GM12873 (cell line): ENCODE results near the gene OR5M10.

ENCODE experiments used
- TF ChIP-seq, protein P1 (sequence below): IDR thresholded peaks from 2 replicates; pipeline ENCODE4 v1.5.1; 2012; ENCODE audit warnings: low read depth, mild to moderate bottlenecking, moderate library complexity, low read length, control low read depth; ENCODE audit not compliant: insufficient read depth; ENCODE audit errors: missing control alignments

Gene OR5M10

DNA sequence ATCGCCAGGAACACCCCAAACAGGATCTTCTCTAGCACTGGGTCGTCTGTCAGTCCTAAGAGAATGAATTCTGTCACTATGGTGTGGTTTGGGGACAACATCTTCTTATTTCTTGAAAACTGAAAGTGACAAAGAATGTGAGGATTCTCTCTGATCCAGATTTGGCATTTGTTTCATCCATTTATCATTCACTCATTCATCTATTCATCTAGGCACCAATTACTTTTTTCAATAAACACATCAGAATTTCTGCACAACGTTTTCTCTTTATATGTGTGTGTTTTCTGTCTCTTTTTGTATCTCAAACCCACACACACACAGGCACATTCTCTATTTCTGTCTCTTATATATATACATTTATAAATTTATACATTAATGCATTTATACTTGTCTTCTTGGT is at the start of gene OR5M10:
TSS of gene OR5M10 (minus strand) at position 101 of the 400 bp plus-strand sequence. CDS start at position 101, 0 bp downstream.
- TF ChIP-seq, protein P1, sequence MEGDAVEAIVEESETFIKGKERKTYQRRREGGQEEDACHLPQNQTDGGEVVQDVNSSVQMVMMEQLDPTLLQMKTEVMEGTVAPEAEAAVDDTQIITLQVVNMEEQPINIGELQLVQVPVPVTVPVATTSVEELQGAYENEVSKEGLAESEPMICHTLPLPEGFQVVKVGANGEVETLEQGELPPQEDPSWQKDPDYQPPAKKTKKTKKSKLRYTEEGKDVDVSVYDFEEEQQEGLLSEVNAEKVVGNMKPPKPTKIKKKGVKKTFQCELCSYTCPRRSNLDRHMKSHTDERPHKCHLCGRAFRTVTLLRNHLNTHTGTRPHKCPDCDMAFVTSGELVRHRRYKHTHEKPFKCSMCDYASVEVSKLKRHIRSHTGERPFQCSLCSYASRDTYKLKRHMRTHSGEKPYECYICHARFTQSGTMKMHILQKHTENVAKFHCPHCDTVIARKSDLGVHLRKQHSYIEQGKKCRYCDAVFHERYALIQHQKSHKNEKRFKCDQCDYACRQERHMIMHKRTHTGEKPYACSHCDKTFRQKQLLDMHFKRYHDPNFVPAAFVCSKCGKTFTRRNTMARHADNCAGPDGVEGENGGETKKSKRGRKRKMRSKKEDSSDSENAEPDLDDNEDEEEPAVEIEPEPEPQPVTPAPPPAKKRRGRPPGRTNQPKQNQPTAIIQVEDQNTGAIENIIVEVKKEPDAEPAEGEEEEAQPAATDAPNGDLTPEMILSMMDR = no peak

GRCh38 chr11:56625946-56626345 is 48.4 kb upstream of the OR5M10 start:
- TF ChIP-seq, protein P1 = no peak

- TF ChIP-seq, protein P1 = peak; percentile 24
Observed at GRCh38 chr11:56624661-56625110, 47.2 kb upstream of the OR5M10 start.

GRCh38 chr11:56611174-56611573 is 33.7 kb upstream of the OR5M10 start:
- TF ChIP-seq, protein P1 = no peak

- TF ChIP-seq, protein P1 = no peak
Observed at GRCh38 chr11:56558574-56558973, 18.9 kb downstream of the OR5M10 start.

DNA sequence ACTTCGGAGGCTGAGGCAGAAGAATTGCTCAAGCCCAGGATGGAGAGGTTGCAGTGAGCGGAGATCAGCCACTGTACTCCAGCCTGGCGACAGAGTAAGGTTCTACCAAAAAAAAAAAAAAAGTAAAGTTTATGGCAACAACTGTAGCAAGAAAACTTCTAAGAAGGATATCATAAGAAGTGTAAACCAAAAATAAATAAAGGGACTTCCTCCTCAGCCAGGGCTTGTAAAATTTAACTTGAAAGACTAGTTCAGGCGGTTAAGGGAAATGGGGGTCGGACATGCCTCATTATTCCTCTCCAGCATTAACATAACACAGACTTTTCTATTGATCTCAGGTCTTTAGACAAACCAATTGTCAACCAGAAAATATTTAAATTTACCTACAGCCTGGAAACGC is 32.0 kb downstream of the OR5M10 start:
- TF ChIP-seq, protein P1 = no peak

- TF ChIP-seq, protein P1 = no peak
Observed at GRCh38 chr11:56543739-56544138, 33.8 kb downstream of the OR5M10 start.
